PC-9 (cell line): ENCODE measurements around the gene PAIP2.

Source experiments
- CTCF ChIP-seq: fragments of 200-600 bp; sonication (generic); conservative IDR thresholded peaks from 2 replicates; pipeline ENCODE4 v1.6.1; 2017; ENCODE audit warnings: mixed run types, antibody characterized with exemption, mild to moderate bottlenecking, moderate library complexity
- EZH2 ChIP-seq: fragments of 200-600 bp; sonication (generic); IDR thresholded peaks from 2 replicates; pipeline ENCODE4 v1.8.0; 2017; ENCODE audit warnings: antibody characterized with exemption, low read depth

GRCh38 chr5:139341187-139341688 lies 416 bp upstream of the PAIP2 start:
- TF ChIP-seq CTCF (no peak), EZH2 (no peak)
